Measurements from ENCODE around the gene GALM. TPM values are rescaled to one million over a fixed set of nuclear protein-coding genes. Genes with fewer than 3 reads are reported as not detected.
A peak's percentile ranks its signal among the peaks of the same experiment; 100 is the strongest.

GALM gene
- total and polyA plus RNA-seq, 7 experiments from 2014 or later = 4.3 to 52.5 (median 14.4) TPM

DNA sequence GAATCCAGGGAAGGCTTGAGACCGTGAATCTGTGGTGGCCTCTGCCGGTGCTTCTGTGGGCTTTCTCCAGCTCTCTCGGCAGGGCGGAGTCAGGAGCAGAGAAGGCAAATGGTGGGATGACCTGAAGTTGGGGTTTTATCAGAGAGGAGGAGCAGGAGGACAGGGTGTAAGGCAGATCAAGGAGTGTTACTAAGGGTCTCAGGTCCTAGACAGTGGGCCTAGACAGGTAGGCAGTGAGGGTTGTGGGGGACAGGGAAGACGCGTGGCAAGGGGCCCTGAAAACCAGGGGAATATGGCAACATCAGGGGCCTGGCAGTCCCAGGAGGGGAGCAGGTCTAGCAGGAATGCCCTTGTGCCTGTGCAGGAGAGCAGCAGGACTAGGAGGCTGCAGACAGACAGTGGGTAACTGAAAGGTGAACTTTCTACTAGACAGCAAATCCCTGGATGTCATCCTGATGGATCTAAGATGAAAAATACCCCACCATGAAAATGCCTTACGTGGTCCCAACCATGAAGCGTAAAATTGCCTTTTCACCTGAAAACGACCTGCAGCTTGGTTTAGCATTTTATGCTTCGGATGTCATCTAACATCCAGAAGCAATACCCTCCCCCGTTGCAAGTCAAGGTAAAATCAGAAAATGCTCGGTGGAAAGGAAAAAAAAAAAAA, 43.1 kb downstream of the GALM start:
- CTCF ChIA-PET = interaction anchor here (0.6 to 4.5 kb wide), 4 partner anchors 45 to 449 kb away, joined by 3 to 19 read pairs (median 4); no protein-coding TSS in a partner anchor
- H3K9me3 Mint-ChIP-seq = peaks cover 0 to 6% (median 0%) of the 10 kb centered on the region in 11 donors
- intact Hi-C loops (cut with micrococcal nuclease) = loop anchor here (1.0 to 2.0 kb wide), 5 partner anchors 9 to 106 kb away; partner anchors contain the start of gene GALM (in 1 of the 2)
- H3K36me3 Mint-ChIP-seq = peaks cover 0 to 38% (median 18%) of the 10 kb centered on the region in 5 donors
- peak; percentile 31 for ATAC-seq
- Histone ChIP-seq H3K4me1 (ENCODE audit: control insufficient read depth in 2 of 2, insufficient read depth in 2 of 2, low read length in 2 of 2) (peaks cover 24 to 31% of the 10 kb centered on the region in 2 donors), H3K27ac (ENCODE audit: low read depth, low read length) (peak overlapping the region; percentile 15), H3K4me3 (ENCODE audit: low read length) (peak overlapping the region; percentile 21), H3K9me3 (ENCODE audit: control insufficient read depth in 2 of 3, low read length in 3 of 3) (no peaks in the 10 kb centered on the region), H3K27me3 (ENCODE audit: control insufficient read depth in 2 of 2, insufficient read depth in 2 of 2, low read length in 2 of 2) (no peaks in the 10 kb centered on the region), H3K36me3 (ENCODE audit: control insufficient read depth in 2 of 3, insufficient read depth in 3 of 3, low read length in 3 of 3) (peaks cover 0 to 3% (median 0%) of the 10 kb centered on the region in 3 experiments)
- peak overlapping the region; percentile 67 to 86 (median 74) for H3K4me3 Mint-ChIP-seq
- peaks cover 23 to 67% (median 54%) of the 10 kb centered on the region in 7 donors for H3K4me1 Mint-ChIP-seq
- H3K27me3 Mint-ChIP-seq = no peaks in the 10 kb centered on the region
- peak in 1 of 9 donors; percentile 3 for DNase-seq
- peak overlapping the region; percentile 81 to 95 (median 91) for H3K27ac Mint-ChIP-seq
- POLR2A ChIA-PET = interaction anchor here (0.6 to 1.3 kb wide), 3 partner anchors 10 to 116 kb away, joined by 4 to 9 read pairs (median 7); partner anchors contain the start of gene SRSF7

DNA sequence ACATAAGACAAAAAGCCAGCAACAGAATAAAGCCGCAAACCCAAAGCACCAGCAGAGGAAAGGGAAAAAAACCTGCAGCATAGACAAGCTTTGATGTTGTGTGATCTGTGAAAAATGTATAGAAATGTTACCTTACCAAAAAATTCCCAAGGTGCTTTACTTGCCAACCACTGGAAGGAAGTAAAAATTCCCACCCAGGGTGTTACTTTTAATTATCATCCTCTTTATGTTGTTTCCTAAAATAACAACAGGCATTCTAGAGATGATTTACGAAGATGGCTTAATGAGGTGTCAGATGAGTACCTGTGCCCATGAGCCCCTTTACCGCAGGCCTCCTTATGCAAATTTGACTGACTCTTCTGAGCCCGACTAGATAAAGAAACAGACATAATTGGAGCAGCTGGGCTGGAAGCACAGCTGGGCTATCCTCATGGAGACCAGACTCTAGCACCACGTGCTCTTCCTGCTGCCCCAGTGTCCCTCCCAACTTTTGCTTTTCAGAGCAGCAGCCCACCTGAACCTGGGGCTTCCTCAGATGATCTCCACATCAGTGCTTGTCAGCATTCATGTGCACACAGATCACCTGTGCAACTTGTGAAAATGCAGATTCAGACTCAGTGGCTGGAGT, 43.8 kb downstream of the GALM start:
- ChIA-PET POLR2A (interaction anchor here (0.8 to 1.3 kb wide), 3 partner anchors 11 to 43 kb away, joined by 3 to 9 read pairs (median 7); partner anchors contain the start of gene SRSF7), CTCF (interaction anchor here (0.9 to 4.5 kb wide), 3 partner anchors 46 to 130 kb away, joined by 3 to 19 read pairs (median 4); no protein-coding TSS in a partner anchor)
- H3K9me3 ChIP-seq (ENCODE audit: control insufficient read depth in 2 of 3, low read length in 3 of 3) = no peaks in the 10 kb centered on the region
- H3K4me3 ChIP-seq (ENCODE audit: low read length) = peak overlapping the region; percentile 21
- H3K27me3 ChIP-seq (ENCODE audit: control insufficient read depth in 2 of 2, insufficient read depth in 2 of 2, low read length in 2 of 2) = no peaks in the 10 kb centered on the region
- intact Hi-C loops (cut with micrococcal nuclease) = loop anchor here (1.0 to 2.0 kb wide), 5 partner anchors 9 to 106 kb away; partner anchors contain the start of gene GALM (in 1 of the 2)
- H3K9me3 Mint-ChIP-seq = peaks cover 0 to 6% (median 0%) of the 10 kb centered on the region in 11 donors
- no peaks in the 10 kb centered on the region for H3K27me3 Mint-ChIP-seq
- DNase-seq = peak in 7 of 9 donors; percentile 64 to 81 (median 77)
- H3K27ac Mint-ChIP-seq = peak overlapping the region; percentile 81 to 95 (median 91)
- peaks cover 24 to 31% of the 10 kb centered on the region in 2 donors for H3K4me1 ChIP-seq (ENCODE audit: control insufficient read depth in 2 of 2, insufficient read depth in 2 of 2, low read length in 2 of 2)
- peak overlapping the region; percentile 15 for H3K27ac ChIP-seq (ENCODE audit: low read depth, low read length)
- peaks cover 23 to 70% (median 58%) of the 10 kb centered on the region in 7 donors for H3K4me1 Mint-ChIP-seq
- peak; percentile 87 for ATAC-seq
- H3K36me3 Mint-ChIP-seq = peaks cover 0 to 41% (median 20%) of the 10 kb centered on the region in 5 donors
- peaks cover 0 to 3% (median 0%) of the 10 kb centered on the region in 3 experiments for H3K36me3 ChIP-seq (ENCODE audit: control insufficient read depth in 2 of 3, insufficient read depth in 3 of 3, low read length in 3 of 3)
- H3K4me3 Mint-ChIP-seq = peak overlapping the region; percentile 67 to 86 (median 73)

- Mint-ChIP-seq H3K4me3 (peak overlapping the region in 3 of 10 donors; percentile 2 to 71 (median 9)), H3K27ac (peak overlapping the region in 5 of 9 donors; percentile 0 to 93 (median 3)), H3K27me3 (no peaks in the 10 kb centered on the region), H3K36me3 (peaks cover 0 to 49% (median 17%) of the 10 kb centered on the region in 5 donors), H3K9me3 (peaks cover 0 to 6% (median 0%) of the 10 kb centered on the region in 11 donors), H3K4me1 (peaks cover 21 to 77% (median 51%) of the 10 kb centered on the region in 7 donors)
- POLR2A ChIA-PET = no interaction called here
- peaks cover 0 to 3% (median 0%) of the 10 kb centered on the region in 3 experiments for H3K36me3 ChIP-seq (ENCODE audit: control insufficient read depth in 2 of 3, insufficient read depth in 3 of 3, low read length in 3 of 3)
- H3K27ac ChIP-seq (ENCODE audit: low read depth, low read length) = no peak overlapping the region
- H3K4me3 ChIP-seq (ENCODE audit: low read length) = no peak overlapping the region
- intact Hi-C loops (cut with micrococcal nuclease) = no loop called here
- peaks cover 24 to 38% of the 10 kb centered on the region in 2 donors for H3K4me1 ChIP-seq (ENCODE audit: control insufficient read depth in 2 of 2, insufficient read depth in 2 of 2, low read length in 2 of 2)
- CTCF ChIA-PET = no interaction called here
- ATAC-seq (no peak), DNase-seq (no peak)
- H3K27me3 ChIP-seq (ENCODE audit: control insufficient read depth in 2 of 2, insufficient read depth in 2 of 2, low read length in 2 of 2) = no peaks in the 10 kb centered on the region
- no peaks in the 10 kb centered on the region for H3K9me3 ChIP-seq (ENCODE audit: control insufficient read depth in 2 of 3, low read length in 3 of 3)
Measured at GRCh38 chr2:38711558-38711957, 45.6 kb downstream of the GALM start.

DNA sequence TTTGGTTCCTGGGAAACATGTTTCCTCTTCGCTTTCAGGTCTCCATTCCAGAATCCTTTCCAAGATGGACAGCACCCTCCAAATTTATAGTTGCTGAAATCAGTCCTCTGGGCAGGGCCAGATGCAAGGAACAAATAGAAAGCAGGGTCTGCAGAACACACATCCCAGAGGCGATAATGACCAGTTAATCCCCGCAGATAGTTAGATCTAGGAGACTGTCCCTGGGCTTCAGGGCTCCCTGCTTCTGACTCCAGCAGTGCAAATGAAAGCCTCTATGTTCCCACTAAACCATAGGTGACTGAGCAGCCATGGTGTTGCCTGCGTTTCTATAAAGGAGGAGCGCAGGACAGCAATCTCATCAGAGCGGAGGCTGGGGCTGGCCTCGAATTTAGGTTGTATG, 46.5 kb downstream of the GALM start:
- Mint-ChIP-seq H3K4me3 (no peak overlapping the region), H3K4me1 (peaks cover 13 to 68% (median 43%) of the 10 kb centered on the region in 7 donors), H3K9me3 (peaks cover 0 to 6% (median 0%) of the 10 kb centered on the region in 11 donors), H3K36me3 (peaks cover 0 to 49% (median 17%) of the 10 kb centered on the region in 5 donors), H3K27me3 (no peaks in the 10 kb centered on the region), H3K27ac (peak overlapping the region in 1 of 9 donors; percentile 51)
- no peak for ATAC-seq
- CTCF ChIA-PET = no interaction called here
- Histone ChIP-seq H3K36me3 (ENCODE audit: control insufficient read depth in 2 of 3, insufficient read depth in 3 of 3, low read length in 3 of 3) (peaks cover 0 to 3% (median 0%) of the 10 kb centered on the region in 3 experiments), H3K4me1 (ENCODE audit: control insufficient read depth in 2 of 2, insufficient read depth in 2 of 2, low read length in 2 of 2) (peaks cover 24 to 38% of the 10 kb centered on the region in 2 donors), H3K27me3 (ENCODE audit: control insufficient read depth in 2 of 2, insufficient read depth in 2 of 2, low read length in 2 of 2) (no peaks in the 10 kb centered on the region), H3K9me3 (ENCODE audit: control insufficient read depth in 2 of 3, low read length in 3 of 3) (no peaks in the 10 kb centered on the region), H3K27ac (ENCODE audit: low read depth, low read length) (no peak overlapping the region), H3K4me3 (ENCODE audit: low read length) (no peak overlapping the region)
- POLR2A ChIA-PET = interaction anchor here (1.7 kb wide), 1 partner anchor 39 kb away, joined by 4 read pairs; the partner anchor contains the start of gene SRSF7
- intact Hi-C loops (cut with micrococcal nuclease) = no loop called here
- no peak for DNase-seq

- ChIA-PET CTCF (no interaction called here), POLR2A (interaction anchor here (1.7 kb wide), 1 partner anchor 38 kb away, joined by 4 read pairs; the partner anchor contains the start of gene SRSF7)
- H3K27ac Mint-ChIP-seq = peak overlapping the region in 1 of 9 donors; percentile 16
- Histone ChIP-seq H3K9me3 (ENCODE audit: control insufficient read depth in 2 of 3, low read length in 3 of 3) (no peaks in the 10 kb centered on the region), H3K36me3 (ENCODE audit: control insufficient read depth in 2 of 3, insufficient read depth in 3 of 3, low read length in 3 of 3) (peaks cover 0 to 3% (median 0%) of the 10 kb centered on the region in 3 experiments), H3K27ac (ENCODE audit: low read depth, low read length) (no peak overlapping the region), H3K4me1 (ENCODE audit: control insufficient read depth in 2 of 2, insufficient read depth in 2 of 2, low read length in 2 of 2) (peaks cover 24 to 38% of the 10 kb centered on the region in 2 donors), H3K27me3 (ENCODE audit: control insufficient read depth in 2 of 2, insufficient read depth in 2 of 2, low read length in 2 of 2) (no peaks in the 10 kb centered on the region), H3K4me3 (ENCODE audit: low read length) (no peak overlapping the region)
- H3K36me3 Mint-ChIP-seq = peaks cover 0 to 48% (median 17%) of the 10 kb centered on the region in 5 donors
- no peak for ATAC-seq
- intact Hi-C loops (cut with micrococcal nuclease) = no loop called here
- H3K4me3 Mint-ChIP-seq = no peak overlapping the region
- no peaks in the 10 kb centered on the region for H3K27me3 Mint-ChIP-seq
- H3K9me3 Mint-ChIP-seq = peaks cover 0 to 6% (median 0%) of the 10 kb centered on the region in 11 donors
- no peak for DNase-seq
- H3K4me1 Mint-ChIP-seq = peaks cover 13 to 67% (median 39%) of the 10 kb centered on the region in 7 donors
Measured at GRCh38 chr2:38712871-38713270, 47.0 kb downstream of the GALM start.

GRCh38 chr2:38713338-38713737, 47.4 kb downstream of the GALM start:
- H3K4me1 ChIP-seq (ENCODE audit: control insufficient read depth in 2 of 2, insufficient read depth in 2 of 2, low read length in 2 of 2) = peaks cover 22 to 37% of the 10 kb centered on the region in 2 donors
- peaks cover 13 to 66% (median 38%) of the 10 kb centered on the region in 7 donors for H3K4me1 Mint-ChIP-seq
- CTCF ChIA-PET = interaction anchor here (1.1 to 1.5 kb wide), 2 partner anchors 10 to 11 kb away, joined by 4 read pairs; no protein-coding TSS in a partner anchor

More at GRCh38 chr2:38713338-38713737, 47.4 kb downstream of the GALM start:
- Mint-ChIP-seq H3K27me3 (no peaks in the 10 kb centered on the region), H3K9me3 (peaks cover 0 to 6% (median 0%) of the 10 kb centered on the region in 11 donors), H3K36me3 (peaks cover 0 to 49% (median 17%) of the 10 kb centered on the region in 5 donors), H3K4me3 (no peak overlapping the region), H3K27ac (peak overlapping the region in 1 of 9 donors; percentile 16)
- Histone ChIP-seq H3K36me3 (ENCODE audit: control insufficient read depth in 2 of 3, insufficient read depth in 3 of 3, low read length in 3 of 3) (peaks cover 0 to 3% (median 0%) of the 10 kb centered on the region in 3 experiments), H3K9me3 (ENCODE audit: control insufficient read depth in 2 of 3, low read length in 3 of 3) (no peaks in the 10 kb centered on the region), H3K27ac (ENCODE audit: low read depth, low read length) (no peak overlapping the region), H3K4me3 (ENCODE audit: low read length) (no peak overlapping the region), H3K27me3 (ENCODE audit: control insufficient read depth in 2 of 2, insufficient read depth in 2 of 2, low read length in 2 of 2) (no peaks in the 10 kb centered on the region)
- ATAC-seq = no peak
- intact Hi-C loops (cut with micrococcal nuclease) = no loop called here
- POLR2A ChIA-PET = interaction anchor here (1.7 kb wide), 1 partner anchor 38 kb away, joined by 4 read pairs; the partner anchor contains the start of gene SRSF7
- no peak for DNase-seq

Measured in naive thymus-derived CD4-positive, alpha-beta T cell (primary cell).